PC-9 (cell line): ENCODE results near the gene VANGL2.

Experiments used
- CTCF ChIP-seq: fragments of 200-600 bp; sonication (generic); conservative IDR thresholded peaks from 2 replicates; pipeline ENCODE4 v1.6.1; 2017; ENCODE audit warnings: mixed run types, antibody characterized with exemption, mild to moderate bottlenecking, moderate library complexity
- EZH2 ChIP-seq: fragments of 200-600 bp; sonication (generic); IDR thresholded peaks from 2 replicates; pipeline ENCODE4 v1.8.0; 2017; ENCODE audit warnings: antibody characterized with exemption, low read depth

GRCh38 chr1:160454371-160455152 lies 54.2 kb downstream of the VANGL2 start:
- TF ChIP-seq CTCF (no peak), EZH2 (no peak)
